ES-I3 (cell line): ENCODE measurements around the gene ATP6V0E2.

ENCODE experiments used
- H3K36me3 ChIP-seq: 2 replicates; pipeline ENCODE4 v1.6.1; 2013; ENCODE audit warnings: mild to moderate bottlenecking, low read length, control low read depth, moderate library complexity; ENCODE audit not compliant: insufficient read depth
- H3K4me1 ChIP-seq: 2 replicates; pipeline ENCODE4 v1.6.1; 2013; ENCODE audit warnings: mild to moderate bottlenecking, control low read depth, low read length; ENCODE audit not compliant: insufficient read depth
- H3K9ac ChIP-seq: 2 replicates; pipeline ENCODE4 v1.6.1; 2013; ENCODE audit warnings: low read depth, mild to moderate bottlenecking, low read length, moderate library complexity
- H3K9me3 ChIP-seq: 2 replicates; pipeline ENCODE4 v1.6.1; 2013; ENCODE audit warnings: mild to moderate bottlenecking, low read length, moderate library complexity; ENCODE audit not compliant: control insufficient read depth, insufficient read depth

Gene ATP6V0E2

GRCh38 chr7:149849174-149849573 lies 24.6 kb upstream of the ATP6V0E2 start:
- no peak overlapping the region for H3K9ac ChIP-seq
- H3K9me3 ChIP-seq, result no peaks in the 10 kb centered on the region
- H3K4me1 ChIP-seq, result peaks cover 1% of the 10 kb centered on the region; the same call in 1 of the 2 replicates
- no peaks in the 10 kb centered on the region for H3K36me3 ChIP-seq

GRCh38 chr7:149850007-149850594 lies 23.7 kb upstream of the ATP6V0E2 start:
- no peaks in the 10 kb centered on the region for H3K9me3 ChIP-seq
- peak overlapping the region; percentile 3; the same call in 1 of the 2 replicates for H3K9ac ChIP-seq
- no peaks in the 10 kb centered on the region for H3K36me3 ChIP-seq
- peaks cover 8% of the 10 kb centered on the region; the same call in 1 of the 2 replicates for H3K4me1 ChIP-seq

GRCh38 chr7:149850716-149851115 lies 23.1 kb upstream of the ATP6V0E2 start:
- Histone ChIP-seq H3K4me1 (peaks cover 14% of the 10 kb centered on the region), H3K9me3 (no peaks in the 10 kb centered on the region), H3K36me3 (no peaks in the 10 kb centered on the region), H3K9ac (no peak overlapping the region)

- no peaks in the 10 kb centered on the region for H3K36me3 ChIP-seq
- no peak overlapping the region for H3K9ac ChIP-seq
- no peaks in the 10 kb centered on the region for H3K9me3 ChIP-seq
- peaks cover 21% of the 10 kb centered on the region for H3K4me1 ChIP-seq
Measured at GRCh38 chr7:149851449-149851848, 22.3 kb upstream of the ATP6V0E2 start.

- Histone ChIP-seq H3K9me3 (no peaks in the 10 kb centered on the region), H3K4me1 (peaks cover 21% of the 10 kb centered on the region)
Measured at GRCh38 chr7:149853157-149853556, 20.6 kb upstream of the ATP6V0E2 start.

GRCh38 chr7:149854611-149855360 lies 19.0 kb upstream of the ATP6V0E2 start:
- Histone ChIP-seq H3K9me3 (no peaks in the 10 kb centered on the region), H3K4me1 (peaks cover 21% of the 10 kb centered on the region), H3K36me3 (no peaks in the 10 kb centered on the region), H3K9ac (no peak overlapping the region)

More at GRCh38 chr7:149853157-149853556, 20.6 kb upstream of the ATP6V0E2 start:
- Histone ChIP-seq H3K36me3 (no peaks in the 10 kb centered on the region), H3K9ac (no peak overlapping the region)

- Histone ChIP-seq H3K9me3 (no peaks in the 10 kb centered on the region), H3K4me1 (peaks cover 21% of the 10 kb centered on the region), H3K36me3 (no peaks in the 10 kb centered on the region), H3K9ac (no peak overlapping the region)
Measured at GRCh38 chr7:149855361-149856305, 18.1 kb upstream of the ATP6V0E2 start.

GRCh38 chr7:149856583-149856982 lies 17.2 kb upstream of the ATP6V0E2 start:
- Histone ChIP-seq H3K4me1 (peaks cover 21% of the 10 kb centered on the region), H3K9me3 (no peaks in the 10 kb centered on the region), H3K9ac (no peak overlapping the region), H3K36me3 (no peaks in the 10 kb centered on the region)

- H3K9ac ChIP-seq, result no peak overlapping the region
- H3K4me1 ChIP-seq, result peaks cover 18% of the 10 kb centered on the region
- no peaks in the 10 kb centered on the region for H3K36me3 ChIP-seq
- no peaks in the 10 kb centered on the region for H3K9me3 ChIP-seq
Measured at GRCh38 chr7:149859369-149859768, 14.4 kb upstream of the ATP6V0E2 start.

GRCh38 chr7:149859876-149860275 lies 13.9 kb upstream of the ATP6V0E2 start:
- H3K9ac ChIP-seq, result no peak overlapping the region
- no peaks in the 10 kb centered on the region for H3K36me3 ChIP-seq
- no peaks in the 10 kb centered on the region for H3K9me3 ChIP-seq
- H3K4me1 ChIP-seq, result peaks cover 15% of the 10 kb centered on the region

GRCh38 chr7:149860821-149861727 lies 12.7 kb upstream of the ATP6V0E2 start:
- Histone ChIP-seq H3K4me1 (peaks cover 3% of the 10 kb centered on the region; the same call in 1 of the 2 replicates), H3K36me3 (no peaks in the 10 kb centered on the region), H3K9ac (no peak overlapping the region), H3K9me3 (no peaks in the 10 kb centered on the region)

- Histone ChIP-seq H3K9ac (no peak overlapping the region), H3K36me3 (no peaks in the 10 kb centered on the region), H3K9me3 (no peaks in the 10 kb centered on the region), H3K4me1 (no peaks in the 10 kb centered on the region; the same call in 1 of the 2 replicates)
Measured at GRCh38 chr7:149861728-149862045, 12.1 kb upstream of the ATP6V0E2 start.

- no peaks in the 10 kb centered on the region; the same call in 1 of the 2 replicates for H3K4me1 ChIP-seq
- H3K9me3 ChIP-seq, result no peaks in the 10 kb centered on the region
- H3K9ac ChIP-seq, result no peak overlapping the region
- H3K36me3 ChIP-seq, result no peaks in the 10 kb centered on the region
Measured at GRCh38 chr7:149862156-149862555, 11.6 kb upstream of the ATP6V0E2 start.
